Calu3 (cell line): ENCODE results near the gene TBX2. TPM values are rescaled to one million over a fixed set of nuclear protein-coding genes. Genes with fewer than 3 reads are reported as not detected.

Source experiments
- BruUV-seq: library from RNA; stranded (reverse); fragments of 400-500 nt; replicated peaks from 2 replicates; lab custom pipeline; 2021; lab: Mats Ljungman, UMichigan
- CTCF ChIA-PET: fragments of 300-600 bp; sonication (Branson Sonifier 250); formaldehyde crosslinking; loops from one replicate; lab custom pipeline; 2022; ENCODE audit warnings: antibody characterized with exemption; lab: Charles Lee
- DNase-seq: peaks from one replicate; pipeline ENCODE4 v3.0.0; 2022
- H3K27ac Mint-ChIP-seq: one replicate; pipeline ENCODE4 v1.8.0; 2022; ENCODE audit warnings: mixed read lengths; ENCODE audit not compliant: unreplicated experiment
- H3K27me3 Mint-ChIP-seq: one replicate; pipeline ENCODE4 v1.8.0; 2022; ENCODE audit warnings: mixed read lengths; ENCODE audit not compliant: unreplicated experiment
- H3K36me3 Mint-ChIP-seq: one replicate; pipeline ENCODE4 v1.8.0; 2022; ENCODE audit warnings: mild to moderate bottlenecking, moderate library complexity, mixed read lengths; ENCODE audit not compliant: insufficient read depth, unreplicated experiment
- H3K4me1 Mint-ChIP-seq: one replicate; pipeline ENCODE4 v1.8.0; 2022; ENCODE audit warnings: mild to moderate bottlenecking, low read depth, mixed read lengths; ENCODE audit not compliant: unreplicated experiment
- H3K4me3 Mint-ChIP-seq: one replicate; pipeline ENCODE4 v1.8.0; 2022; ENCODE audit warnings: mild to moderate bottlenecking, low read depth, moderate library complexity, mixed read lengths; ENCODE audit not compliant: unreplicated experiment
- H3K9me3 Mint-ChIP-seq: one replicate; pipeline ENCODE4 v1.8.0; 2022; ENCODE audit warnings: low read depth, mixed read lengths; ENCODE audit not compliant: unreplicated experiment
- intact Hi-C: fragments of 100-400 bp; cut with micrococcal nuclease; formaldehyde crosslinking; loops from one replicate; pipeline ENCODE4 v1.10.0; 2022; ENCODE audit not compliant: unreplicated experiment
- total RNA-seq: library from RNA; stranded (reverse); gene quantifications from 2 replicates; pipeline ENCODE4 v1.2.3, GENCODE V29; 2022
- TF ChIP-seq, protein P1 (sequence below): fragments of 200-600 bp; IDR thresholded peaks from one replicate; pipeline ENCODE4 v1.8.0; 2022; ENCODE audit warnings: antibody characterized with exemption; ENCODE audit not compliant: unreplicated experiment

Gene TBX2
- total RNA-seq, 1 experiment from 2014 or later: 0.14 TPM

GRCh38 chr17:61393550-61393903 is 6.1 kb upstream of the TBX2 start:
- TF ChIP-seq, protein P1, sequence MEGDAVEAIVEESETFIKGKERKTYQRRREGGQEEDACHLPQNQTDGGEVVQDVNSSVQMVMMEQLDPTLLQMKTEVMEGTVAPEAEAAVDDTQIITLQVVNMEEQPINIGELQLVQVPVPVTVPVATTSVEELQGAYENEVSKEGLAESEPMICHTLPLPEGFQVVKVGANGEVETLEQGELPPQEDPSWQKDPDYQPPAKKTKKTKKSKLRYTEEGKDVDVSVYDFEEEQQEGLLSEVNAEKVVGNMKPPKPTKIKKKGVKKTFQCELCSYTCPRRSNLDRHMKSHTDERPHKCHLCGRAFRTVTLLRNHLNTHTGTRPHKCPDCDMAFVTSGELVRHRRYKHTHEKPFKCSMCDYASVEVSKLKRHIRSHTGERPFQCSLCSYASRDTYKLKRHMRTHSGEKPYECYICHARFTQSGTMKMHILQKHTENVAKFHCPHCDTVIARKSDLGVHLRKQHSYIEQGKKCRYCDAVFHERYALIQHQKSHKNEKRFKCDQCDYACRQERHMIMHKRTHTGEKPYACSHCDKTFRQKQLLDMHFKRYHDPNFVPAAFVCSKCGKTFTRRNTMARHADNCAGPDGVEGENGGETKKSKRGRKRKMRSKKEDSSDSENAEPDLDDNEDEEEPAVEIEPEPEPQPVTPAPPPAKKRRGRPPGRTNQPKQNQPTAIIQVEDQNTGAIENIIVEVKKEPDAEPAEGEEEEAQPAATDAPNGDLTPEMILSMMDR: no peak
- BruUV-seq: no TSS peak
- H3K27me3 Mint-ChIP-seq: peaks cover 35% of the 10 kb centered on the region
- CTCF ChIA-PET: interaction anchor here (0.6 kb wide), 1 partner anchor 69 kb away, joined by 3 read pairs; no protein-coding TSS in a partner anchor
- DNase-seq: peak; percentile 41
- no peaks in the 10 kb centered on the region for H3K9me3 Mint-ChIP-seq
- H3K4me1 Mint-ChIP-seq: no peaks in the 10 kb centered on the region
- H3K36me3 Mint-ChIP-seq: peaks cover 3% of the 10 kb centered on the region
- intact Hi-C loops: loop anchor here (5.0 to 10.0 kb wide), 2 partner anchors 391 to 669 kb away; no protein-coding TSS in a partner anchor
- no peak overlapping the region for H3K4me3 Mint-ChIP-seq
- H3K27ac Mint-ChIP-seq: no peak overlapping the region

DNA sequence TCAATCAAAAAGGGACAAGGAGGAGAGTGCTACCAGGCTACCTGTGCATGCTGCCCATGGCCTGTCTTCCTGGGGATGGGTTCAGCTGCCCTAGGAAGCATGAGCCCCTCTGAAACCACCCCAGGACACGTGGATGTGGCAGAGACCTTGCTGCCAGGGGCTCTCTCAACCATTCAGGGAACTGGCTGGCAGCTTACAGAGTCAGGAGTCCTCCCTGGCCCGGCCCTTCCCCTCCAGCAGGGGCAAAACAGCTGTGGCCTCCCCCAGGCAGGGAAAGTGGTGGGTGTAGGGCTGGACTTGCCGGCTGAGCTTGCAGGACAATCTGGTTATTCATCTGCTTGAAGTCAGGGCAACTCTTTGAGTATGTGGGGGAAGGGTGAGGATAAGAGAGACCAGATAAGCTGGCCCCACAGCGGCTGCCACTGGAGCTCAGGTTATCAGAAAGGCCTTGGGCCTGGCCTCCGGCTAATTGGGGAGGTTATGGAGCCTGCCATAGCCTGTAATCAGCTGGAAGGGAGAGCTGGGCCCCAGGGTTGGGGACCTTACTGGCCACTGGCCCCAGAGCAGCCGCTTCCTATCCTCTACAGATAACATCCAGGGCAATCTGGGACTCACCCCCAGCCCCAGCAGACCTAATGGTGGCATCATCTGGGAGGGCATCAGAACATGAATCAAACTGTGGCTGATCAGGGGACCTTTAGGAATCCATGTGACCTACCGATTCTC is 5.6 kb upstream of the TBX2 start:
- TF ChIP-seq, protein P1: no peak
- H3K4me3 Mint-ChIP-seq: no peak overlapping the region
- CTCF ChIA-PET: interaction anchor here (0.6 to 0.7 kb wide), 2 partner anchors 70 to 157 kb away, joined by 3 read pairs; no protein-coding TSS in a partner anchor
- H3K27me3 Mint-ChIP-seq: peaks cover 35% of the 10 kb centered on the region
- no peak overlapping the region for H3K27ac Mint-ChIP-seq
- no peaks in the 10 kb centered on the region for H3K9me3 Mint-ChIP-seq
- H3K4me1 Mint-ChIP-seq: no peaks in the 10 kb centered on the region
- peaks cover 6% of the 10 kb centered on the region for H3K36me3 Mint-ChIP-seq
- no TSS peak for BruUV-seq
- DNase-seq: no peak
- intact Hi-C loops: loop anchor here (5.0 to 10.0 kb wide), 2 partner anchors 392 to 669 kb away; no protein-coding TSS in a partner anchor

GRCh38 chr17:61394630-61395408 is 4.8 kb upstream of the TBX2 start:
- CTCF ChIA-PET: interaction anchor here (0.7 kb wide), 1 partner anchor 156 kb away, joined by 3 read pairs; no protein-coding TSS in a partner anchor
- Mint-ChIP-seq H3K4me1 (no peaks in the 10 kb centered on the region), H3K27ac (no peak overlapping the region), H3K36me3 (peaks cover 6% of the 10 kb centered on the region), H3K27me3 (peaks cover 31% of the 10 kb centered on the region), H3K9me3 (no peaks in the 10 kb centered on the region), H3K4me3 (no peak overlapping the region)
- BruUV-seq: no TSS peak
- intact Hi-C loops: loop anchor here (5.0 to 10.0 kb wide), 2 partner anchors 393 to 670 kb away; no protein-coding TSS in a partner anchor
- TF ChIP-seq, protein P1: no peak
- DNase-seq: no peak

GRCh38 chr17:61395409-61395982 is 4.1 kb upstream of the TBX2 start:
- H3K36me3 Mint-ChIP-seq: peaks cover 6% of the 10 kb centered on the region
- no peaks in the 10 kb centered on the region for H3K4me1 Mint-ChIP-seq

More at GRCh38 chr17:61395409-61395982, 4.1 kb upstream of the TBX2 start:
- no peak for DNase-seq
- H3K4me3 Mint-ChIP-seq: no peak overlapping the region
- no peaks in the 10 kb centered on the region for H3K9me3 Mint-ChIP-seq
- intact Hi-C loops: loop anchor here (10.0 kb wide), 1 partner anchor 671 kb away; no protein-coding TSS in a partner anchor
- no TSS peak for BruUV-seq
- H3K27ac Mint-ChIP-seq: no peak overlapping the region
- TF ChIP-seq, protein P1: no peak
- CTCF ChIA-PET: no interaction called here
- H3K27me3 Mint-ChIP-seq: peaks cover 31% of the 10 kb centered on the region
